Panc1 (cell line): ENCODE measurements around the gene ADGRB3. TPM values are rescaled to one million over a fixed set of nuclear protein-coding genes. Genes with fewer than 3 reads are reported as not detected.

Experiments
- ATAC-seq: fragments of 200-7000 bp; cut with Tn5 transposase; 2 replicates; pipeline ENCODE4 v1.9.1; 2020; ENCODE audit warnings: mild to moderate bottlenecking, moderate library complexity
- BruUV-seq: library from RNA; stranded (reverse); fragments of 400-500 nt; replicated peaks from 2 replicates; lab custom pipeline; 2021; lab: Mats Ljungman, UMichigan
- CTCF ChIA-PET: fragments of 300-600 bp; sonication (Branson Sonifier 250); formaldehyde crosslinking; loops from one replicate; lab custom pipeline; 2022; ENCODE audit warnings: antibody characterized with exemption; lab: Charles Lee
- POLR2A ChIA-PET: fragments of 300-600 bp; sonication (Branson Sonifier 250); formaldehyde crosslinking; loops from one replicate; lab custom pipeline; 2022; ENCODE audit warnings: antibody characterized with exemption; lab: Charles Lee
- DNase-seq: peaks from one replicate; pipeline ENCODE4 v3.0.0-alpha.2; 2010; ENCODE audit warnings: low read depth, low spot score
- H3K27ac ChIP-seq: 2 replicates; pipeline ENCODE4 v1.5.1; 2011; ENCODE audit warnings: mild to moderate bottlenecking, low read length, inconsistent platforms
- H3K27me3 ChIP-seq: fragments of 200-500 bp; sonication (Bioruptor generic); 2 replicates; pipeline ENCODE4 v1.6.0; 2014; ENCODE audit warnings: low read length, inconsistent platforms; ENCODE audit not compliant: control insufficient read depth, insufficient read depth
- H3K36me3 ChIP-seq: fragments of 200-500 bp; sonication (Bioruptor generic); 2 replicates; pipeline ENCODE4 v1.5.1; 2014; ENCODE audit warnings: inconsistent platforms, mild to moderate bottlenecking, low read length, moderate library complexity; ENCODE audit not compliant: control insufficient read depth, insufficient read depth
- H3K4me1 ChIP-seq: 2 replicates; pipeline ENCODE4 v1.5.1; 2011; ENCODE audit warnings: inconsistent platforms, mild to moderate bottlenecking, low read length, moderate library complexity; ENCODE audit not compliant: control insufficient read depth, insufficient read depth
- H3K4me3 ChIP-seq, 2 experiments: 2 replicates each; pipeline ENCODE4 v1.5.1; 2011 to 2012; ENCODE audit warnings: low read depth in 2 of 2, low read length in 2 of 2, mild to moderate bottlenecking in 2 of 2, inconsistent platforms in 1 of 2, moderate library complexity in 1 of 2
- H3K9me3 ChIP-seq: fragments of 200-500 bp; sonication (Bioruptor generic); 2 replicates; pipeline ENCODE4 v1.5.1; 2014; ENCODE audit warnings: low read depth, mild to moderate bottlenecking, inconsistent platforms, low read length, moderate library complexity; ENCODE audit not compliant: control insufficient read depth, insufficient read depth
- POLR2AphosphoS5 ChIP-seq: IDR thresholded peaks from 2 replicates; pipeline ENCODE4 v1.6.1; 2012; ENCODE audit warnings: mild to moderate bottlenecking, low read depth, low read length, moderate library complexity
- SIN3A ChIP-seq: IDR thresholded peaks from 2 replicates; pipeline ENCODE4 v1.6.1; 2012; ENCODE audit warnings: low read depth, mild to moderate bottlenecking, low read length, moderate library complexity, borderline replicate concordance; ENCODE audit not compliant: insufficient read depth
- TCF7L2 ChIP-seq: IDR thresholded peaks from 2 replicates; pipeline ENCODE4 v1.6.1; 2011; ENCODE audit warnings: mild to moderate bottlenecking, low read depth, low read length, inconsistent platforms
- in situ Hi-C: cut with HindIII; loops from 2 replicates; pipeline ENCODE4 v1.10.0; 2016; ENCODE audit warnings: low sequenced_read_pairs, low pct_unique_long_range_greater_than_20kb
- intact Hi-C: fragments of 100-400 bp; cut with micrococcal nuclease; formaldehyde crosslinking; loops from one replicate; pipeline ENCODE4 v1.10.0; 2022; ENCODE audit not compliant: unreplicated experiment
- total RNA-seq: library from RNA; stranded (reverse); gene quantifications from one replicate; pipeline ENCODE4 v1.2.1, GENCODE V29; 2021; ENCODE audit not compliant: unreplicated experiment
- TF ChIP-seq, protein P1 (sequence below), 2 experiments: IDR thresholded peaks; 2 replicates each; pipeline ENCODE4 v1.6.1; 2011 to 2012; ENCODE audit warnings: low read depth in 2 of 2, control low read depth in 1 of 2, low read length in 1 of 2, mild to moderate bottlenecking in 1 of 2, moderate library complexity in 1 of 2; ENCODE audit not compliant: insufficient read depth in 1 of 2
- TF ChIP-seq, protein P2 (sequence below): fragments of 450-650 bp; IDR thresholded peaks from 2 replicates; pipeline ENCODE4 v1.5.1; 2017; ENCODE audit warnings: mild to moderate bottlenecking

Gene ADGRB3
- total RNA-seq, 1 experiment from 2014 or later: 0.10 TPM

DNA sequence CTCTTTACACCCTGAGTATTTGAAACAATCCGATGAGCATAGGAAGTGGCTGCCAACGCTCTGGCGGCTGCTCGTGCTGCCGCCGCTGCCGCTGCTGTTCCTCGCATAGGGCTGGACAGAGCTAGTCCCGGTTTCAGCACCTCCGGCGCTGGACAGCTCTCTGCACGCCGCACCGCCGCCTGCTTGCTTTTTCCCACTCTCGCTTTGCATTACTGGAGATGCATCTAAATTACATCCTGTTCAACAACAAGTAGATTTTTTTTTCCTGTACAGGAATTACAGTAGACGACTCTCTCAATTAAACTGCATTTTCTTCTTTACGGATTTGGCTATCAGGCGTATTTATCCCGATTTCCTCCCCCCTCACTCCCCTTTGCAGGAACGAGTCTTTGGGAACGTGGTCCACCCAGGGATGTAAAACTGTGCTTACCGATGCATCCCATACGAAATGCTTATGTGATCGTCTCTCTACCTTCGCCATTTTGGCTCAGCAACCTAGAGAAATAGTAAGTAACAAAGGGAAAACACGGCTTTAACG is 597.9 kb downstream of the ADGRB3 start:
- Histone ChIP-seq H3K36me3 (no peaks in the 10 kb centered on the region), H3K4me3 (no peak overlapping the region), H3K9me3 (no peaks in the 10 kb centered on the region; the same call in none of the 2 replicates), H3K27ac (no peak overlapping the region), H3K27me3 (no peaks in the 10 kb centered on the region), H3K4me1 (no peaks in the 10 kb centered on the region)
- BruUV-seq: no TSS peak
- TF ChIP-seq, protein P1, sequence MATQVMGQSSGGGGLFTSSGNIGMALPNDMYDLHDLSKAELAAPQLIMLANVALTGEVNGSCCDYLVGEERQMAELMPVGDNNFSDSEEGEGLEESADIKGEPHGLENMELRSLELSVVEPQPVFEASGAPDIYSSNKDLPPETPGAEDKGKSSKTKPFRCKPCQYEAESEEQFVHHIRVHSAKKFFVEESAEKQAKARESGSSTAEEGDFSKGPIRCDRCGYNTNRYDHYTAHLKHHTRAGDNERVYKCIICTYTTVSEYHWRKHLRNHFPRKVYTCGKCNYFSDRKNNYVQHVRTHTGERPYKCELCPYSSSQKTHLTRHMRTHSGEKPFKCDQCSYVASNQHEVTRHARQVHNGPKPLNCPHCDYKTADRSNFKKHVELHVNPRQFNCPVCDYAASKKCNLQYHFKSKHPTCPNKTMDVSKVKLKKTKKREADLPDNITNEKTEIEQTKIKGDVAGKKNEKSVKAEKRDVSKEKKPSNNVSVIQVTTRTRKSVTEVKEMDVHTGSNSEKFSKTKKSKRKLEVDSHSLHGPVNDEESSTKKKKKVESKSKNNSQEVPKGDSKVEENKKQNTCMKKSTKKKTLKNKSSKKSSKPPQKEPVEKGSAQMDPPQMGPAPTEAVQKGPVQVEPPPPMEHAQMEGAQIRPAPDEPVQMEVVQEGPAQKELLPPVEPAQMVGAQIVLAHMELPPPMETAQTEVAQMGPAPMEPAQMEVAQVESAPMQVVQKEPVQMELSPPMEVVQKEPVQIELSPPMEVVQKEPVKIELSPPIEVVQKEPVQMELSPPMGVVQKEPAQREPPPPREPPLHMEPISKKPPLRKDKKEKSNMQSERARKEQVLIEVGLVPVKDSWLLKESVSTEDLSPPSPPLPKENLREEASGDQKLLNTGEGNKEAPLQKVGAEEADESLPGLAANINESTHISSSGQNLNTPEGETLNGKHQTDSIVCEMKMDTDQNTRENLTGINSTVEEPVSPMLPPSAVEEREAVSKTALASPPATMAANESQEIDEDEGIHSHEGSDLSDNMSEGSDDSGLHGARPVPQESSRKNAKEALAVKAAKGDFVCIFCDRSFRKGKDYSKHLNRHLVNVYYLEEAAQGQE (IDR thresholded peaks at IDR 0.05; ENCODE audit: insufficient read depth in 1 of 2, low read depth in 2 of 2, low read length in 1 of 2): peak; percentile 99
- TF ChIP-seq POLR2AphosphoS5 (no peak), SIN3A (0 out of 2 replicates have a peak, but pooled peaks have one; percentile 30)
- in situ Hi-C loops (no loop called here), intact Hi-C loops (no loop called here)
- POLR2A ChIA-PET: no interaction called here
- ATAC-seq (peak; percentile 87), DNase-seq (no peak)
- CTCF ChIA-PET: no interaction called here

DNA sequence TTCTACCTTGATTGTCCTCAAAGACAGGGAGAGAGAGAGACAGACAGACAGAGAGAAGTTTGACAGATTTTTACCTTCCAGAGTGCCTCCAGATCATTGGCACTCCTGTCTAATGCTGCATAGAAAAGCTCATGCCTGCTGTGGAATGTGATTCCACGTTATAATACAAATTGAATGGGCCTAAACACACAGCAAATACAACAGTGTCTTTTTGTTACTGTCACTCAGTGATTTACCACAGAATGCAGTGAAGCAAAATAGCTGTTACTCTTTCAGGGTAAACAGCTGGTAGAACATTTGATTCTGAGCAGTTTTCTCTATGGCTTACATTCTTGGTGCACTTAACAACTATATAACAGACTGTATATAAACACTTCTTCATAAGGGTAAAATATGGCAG is 603.0 kb downstream of the ADGRB3 start:
- ChIA-PET POLR2A (no interaction called here), CTCF (no interaction called here)
- ATAC-seq: no peak
- H3K27ac ChIP-seq: no peak overlapping the region
- TF ChIP-seq SIN3A: no peak
- TF ChIP-seq, protein P2, sequence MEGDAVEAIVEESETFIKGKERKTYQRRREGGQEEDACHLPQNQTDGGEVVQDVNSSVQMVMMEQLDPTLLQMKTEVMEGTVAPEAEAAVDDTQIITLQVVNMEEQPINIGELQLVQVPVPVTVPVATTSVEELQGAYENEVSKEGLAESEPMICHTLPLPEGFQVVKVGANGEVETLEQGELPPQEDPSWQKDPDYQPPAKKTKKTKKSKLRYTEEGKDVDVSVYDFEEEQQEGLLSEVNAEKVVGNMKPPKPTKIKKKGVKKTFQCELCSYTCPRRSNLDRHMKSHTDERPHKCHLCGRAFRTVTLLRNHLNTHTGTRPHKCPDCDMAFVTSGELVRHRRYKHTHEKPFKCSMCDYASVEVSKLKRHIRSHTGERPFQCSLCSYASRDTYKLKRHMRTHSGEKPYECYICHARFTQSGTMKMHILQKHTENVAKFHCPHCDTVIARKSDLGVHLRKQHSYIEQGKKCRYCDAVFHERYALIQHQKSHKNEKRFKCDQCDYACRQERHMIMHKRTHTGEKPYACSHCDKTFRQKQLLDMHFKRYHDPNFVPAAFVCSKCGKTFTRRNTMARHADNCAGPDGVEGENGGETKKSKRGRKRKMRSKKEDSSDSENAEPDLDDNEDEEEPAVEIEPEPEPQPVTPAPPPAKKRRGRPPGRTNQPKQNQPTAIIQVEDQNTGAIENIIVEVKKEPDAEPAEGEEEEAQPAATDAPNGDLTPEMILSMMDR: no peak
- TF ChIP-seq POLR2AphosphoS5: no peak
- TF ChIP-seq, protein P1 (IDR thresholded peaks at IDR 0.05; ENCODE audit: insufficient read depth in 1 of 2, low read depth in 2 of 2, low read length in 1 of 2): no peak
- TF ChIP-seq TCF7L2: no peak
- no peaks in the 10 kb centered on the region for H3K4me1 ChIP-seq
- no TSS peak for BruUV-seq
- intact Hi-C loops (no loop called here), in situ Hi-C loops (no loop called here)
- no peak for DNase-seq
- peaks cover 3% of the 10 kb centered on the region for H3K9me3 ChIP-seq
- H3K4me3 ChIP-seq: no peak overlapping the region
- H3K27me3 ChIP-seq: no peaks in the 10 kb centered on the region
- no peaks in the 10 kb centered on the region for H3K36me3 ChIP-seq
